GM12874 (cell line): ENCODE measurements around the gene AATK.

Experiments used
- CTCF ChIP-seq: IDR thresholded peaks from 2 replicates; pipeline ENCODE4 v1.5.1; 2011; ENCODE audit warnings: low read depth, mild to moderate bottlenecking, control low read depth, low read length, moderate library complexity; ENCODE audit not compliant: insufficient read depth

Gene AATK

GRCh38 chr17:81208651-81209050 lies 42.6 kb upstream of the AATK start:
- no peak for TF ChIP-seq CTCF

GRCh38 chr17:81207610-81208581 lies 41.9 kb upstream of the AATK start:
- TF ChIP-seq CTCF: no peak

- TF ChIP-seq CTCF: no peak
These were observed 40.6 kb upstream of the AATK start for GRCh38 chr17:81206657-81207056.

DNA sequence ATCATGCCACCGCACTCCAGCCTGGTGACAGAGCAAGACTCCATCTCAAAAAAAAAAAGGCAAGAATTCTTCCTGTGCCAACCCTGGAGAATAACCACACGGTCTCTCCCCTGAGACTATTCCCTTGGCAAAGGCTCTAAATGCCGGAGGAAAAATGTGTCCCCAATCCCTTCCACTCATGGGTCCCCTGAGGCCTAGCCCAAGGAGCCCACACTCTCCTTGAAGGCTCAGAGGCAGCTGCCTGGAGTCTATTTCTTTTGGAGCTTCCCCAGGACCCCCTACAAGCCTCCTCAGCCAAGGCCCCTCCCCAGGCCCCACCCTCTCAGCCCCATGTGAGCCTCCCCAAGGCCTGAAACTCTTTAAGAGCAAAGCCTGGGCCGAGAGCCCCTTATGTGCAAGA lies 40.1 kb upstream of the AATK start:
- no peak for TF ChIP-seq CTCF

DNA sequence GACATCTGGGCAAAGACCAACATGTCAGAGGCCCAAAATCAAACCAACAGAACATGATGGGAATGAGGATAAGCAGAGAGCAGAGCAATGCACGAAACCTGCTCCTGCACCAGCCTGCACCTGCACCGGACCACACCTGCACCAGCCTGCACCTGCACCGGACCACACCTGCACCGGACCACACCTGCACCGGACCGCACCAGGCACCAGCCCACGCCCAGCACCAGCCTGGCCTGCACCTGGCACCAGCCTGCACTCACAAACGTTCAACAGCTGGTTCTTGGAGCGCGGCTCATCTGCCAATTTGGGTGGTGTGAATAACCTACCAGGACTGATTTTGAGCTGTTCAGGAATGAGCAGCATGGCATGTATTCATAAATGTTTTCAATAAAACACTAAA lies 38.6 kb upstream of the AATK start:
- no peak for TF ChIP-seq CTCF

DNA sequence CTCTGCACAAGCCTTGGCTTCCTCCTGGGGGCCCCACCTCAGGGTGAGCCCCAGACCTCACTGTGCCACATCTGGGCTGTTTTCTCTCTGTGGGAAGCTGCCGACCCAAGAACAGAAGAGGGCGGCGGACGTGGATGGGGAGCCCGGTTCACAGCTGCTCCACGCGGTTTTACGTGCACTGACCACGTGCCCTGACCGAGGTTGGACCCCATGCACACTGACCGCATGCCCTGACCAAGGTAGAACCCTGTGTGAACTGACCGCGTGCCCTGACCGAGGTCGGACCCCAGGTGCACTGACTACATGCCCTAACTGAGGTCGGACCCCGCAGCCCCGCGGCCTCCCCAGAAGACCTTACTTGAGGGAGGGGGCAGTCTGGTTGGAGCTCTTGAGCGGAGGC lies 37.1 kb upstream of the AATK start:
- no peak for TF ChIP-seq CTCF

DNA sequence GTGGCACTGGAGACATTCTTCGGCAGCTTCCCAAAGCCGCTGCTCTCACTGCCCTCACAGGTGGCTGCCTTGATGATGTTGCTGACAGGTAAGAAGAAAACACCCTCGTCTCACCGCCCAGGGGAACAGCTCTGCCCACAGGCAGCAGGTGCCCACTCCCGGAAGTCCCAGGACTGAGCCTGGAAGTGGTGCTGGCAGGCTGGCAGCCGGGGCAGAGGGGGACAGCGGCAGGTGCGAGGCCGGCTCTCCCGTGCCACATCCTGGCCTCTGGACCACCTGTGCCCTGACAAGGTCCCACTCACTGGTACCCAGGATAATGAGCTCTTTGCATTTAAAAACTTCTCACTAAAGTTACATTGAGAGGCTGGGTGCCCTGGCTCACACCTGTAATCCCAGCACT lies 36.3 kb upstream of the AATK start:
- TF ChIP-seq CTCF: no peak
